Parathyroid adenoma (tissue), 2 donors: Measurements from ENCODE around the gene ODAD3.
"Not testable (repeated sequence)": the region's sequence is repeated elsewhere in the genome, so short reads cannot be mapped to it uniquely, and the experiment has no call there.

Experiments
- H2AFZ ChIP-seq: fragments of 300-600 bp; sonication (generic); one replicate; pipeline ENCODE4 v1.7.0; 2017; ENCODE audit warnings: antibody characterized with exemption, mild to moderate bottlenecking
- H3K27ac ChIP-seq: fragments of 300-600 bp; sonication (generic); one replicate; pipeline ENCODE4 v1.7.0; 2017
- H3K27me3 ChIP-seq: fragments of 300-600 bp; sonication (generic); one replicate; pipeline ENCODE4 v1.7.0; 2017; ENCODE audit warnings: low read length; ENCODE audit not compliant: control insufficient read depth, insufficient read depth
- H3K36me3 ChIP-seq: fragments of 300-600 bp; sonication (generic); one replicate; pipeline ENCODE4 v1.7.0; 2017; ENCODE audit warnings: low read length; ENCODE audit not compliant: control insufficient read depth, insufficient read depth
- H3K4me1 ChIP-seq: fragments of 300-600 bp; sonication (generic); one replicate; pipeline ENCODE4 v1.7.0; 2017; ENCODE audit warnings: control low read depth
- H3K4me2 ChIP-seq: fragments of 300-600 bp; sonication (generic); one replicate; pipeline ENCODE4 v1.7.0; 2017; ENCODE audit warnings: low read length
- H3K4me3 ChIP-seq: fragments of 300-600 bp; sonication (generic); one replicate; pipeline ENCODE4 v1.7.0; 2017; ENCODE audit warnings: low read depth, low read length
- H3K79me2 ChIP-seq: fragments of 300-600 bp; sonication (generic); one replicate; pipeline ENCODE4 v1.7.0; 2017; ENCODE audit warnings: control low read depth
- H3K9ac ChIP-seq: fragments of 300-600 bp; sonication (generic); one replicate; pipeline ENCODE4 v1.7.0; 2017; ENCODE audit warnings: mild to moderate bottlenecking
- H3K9me3 ChIP-seq: fragments of 300-600 bp; sonication (generic); one replicate; pipeline ENCODE4 v1.7.0; 2017; ENCODE audit warnings: low read length; ENCODE audit not compliant: control insufficient read depth
- CTCF ChIP-seq: fragments of 300-600 bp; sonication (generic); IDR thresholded peaks from one replicate; pipeline ENCODE4 v1.7.0; 2017; ENCODE audit warnings: antibody characterized with exemption, mild to moderate bottlenecking
- donor health status: primary hyperparathyroidism.

Gene ODAD3

GRCh38 chr19:11475861-11476260 lies 40.9 kb upstream of the ODAD3 start:
- H3K79me2 ChIP-seq = no peaks in the 10 kb centered on the region
- H3K4me3 ChIP-seq = no peak overlapping the region
- no peak overlapping the region for H2AFZ ChIP-seq
- H3K4me1 ChIP-seq = no peaks in the 10 kb centered on the region
- H3K4me2 ChIP-seq = no peak overlapping the region
- H3K27me3 ChIP-seq = no peaks in the 10 kb centered on the region
- no peak for TF ChIP-seq CTCF
- no peak overlapping the region for H3K27ac ChIP-seq
- H3K36me3 ChIP-seq = no peaks in the 10 kb centered on the region
- no peaks in the 10 kb centered on the region for H3K9me3 ChIP-seq
- no peak overlapping the region for H3K9ac ChIP-seq

GRCh38 chr19:11475343-11475742 lies 40.4 kb upstream of the ODAD3 start:
- H3K4me2 ChIP-seq = not testable (repeated sequence)

GRCh38 chr19:11473725-11474124 lies 38.8 kb upstream of the ODAD3 start:
- no peak for TF ChIP-seq CTCF
- no peaks in the 10 kb centered on the region for H3K36me3 ChIP-seq
- no peak overlapping the region for H3K27ac ChIP-seq

More at GRCh38 chr19:11475343-11475742, 40.4 kb upstream of the ODAD3 start:
- not testable (repeated sequence) for H3K9me3 ChIP-seq, H3K27me3 ChIP-seq, H2AFZ ChIP-seq, H3K4me3 ChIP-seq, H3K79me2 ChIP-seq, H3K9ac ChIP-seq, H3K27ac ChIP-seq, H3K4me1 ChIP-seq, H3K36me3 ChIP-seq

GRCh38 chr19:11468266-11468845 lies 33.4 kb upstream of the ODAD3 start:
- not testable (repeated sequence) for H3K4me1 ChIP-seq, H3K9ac ChIP-seq, H3K27ac ChIP-seq, H2AFZ ChIP-seq, H3K4me2 ChIP-seq, H3K36me3 ChIP-seq, H3K27me3 ChIP-seq, H3K9me3 ChIP-seq, H3K4me3 ChIP-seq, H3K79me2 ChIP-seq

More at GRCh38 chr19:11473725-11474124, 38.8 kb upstream of the ODAD3 start:
- Histone ChIP-seq H3K27me3 (no peaks in the 10 kb centered on the region), H3K4me3 (no peak overlapping the region), H3K4me1 (no peaks in the 10 kb centered on the region), H3K9ac (no peak overlapping the region), H2AFZ (no peak overlapping the region), H3K9me3 (no peaks in the 10 kb centered on the region), H3K79me2 (no peaks in the 10 kb centered on the region), H3K4me2 (no peak overlapping the region)

- Histone ChIP-seq H3K9ac (no peak overlapping the region), H3K4me1 (no peaks in the 10 kb centered on the region), H3K9me3 (no peaks in the 10 kb centered on the region), H3K4me3 (no peak overlapping the region), H3K79me2 (no peaks in the 10 kb centered on the region), H2AFZ (no peak overlapping the region), H3K4me2 (no peak overlapping the region), H3K27ac (no peak overlapping the region), H3K27me3 (no peaks in the 10 kb centered on the region), H3K36me3 (no peaks in the 10 kb centered on the region)
- no peak for TF ChIP-seq CTCF
Measured at GRCh38 chr19:11465600-11465999, 30.7 kb upstream of the ODAD3 start.
